PC-3 (cell line): ENCODE measurements around the gene KRT40. TPM values are rescaled to one million over a fixed set of nuclear protein-coding genes. Genes with fewer than 3 reads are reported as not detected.

Source experiments
- ATAC-seq: fragments of 200-7000 bp; cut with Tn5 transposase; 2 replicates; pipeline ENCODE4 v1.9.1; 2020; ENCODE audit warnings: mild to moderate bottlenecking, moderate library complexity
- BruUV-seq: library from RNA; stranded (reverse); fragments of 400-500 nt; replicated peaks from 2 replicates; lab custom pipeline; 2021; lab: Mats Ljungman, UMichigan
- CTCF ChIA-PET: fragments of 300-600 bp; sonication (Branson Sonifier 250); formaldehyde crosslinking; loops from one replicate; lab custom pipeline; 2022; ENCODE audit warnings: antibody characterized with exemption; lab: Charles Lee
- POLR2A ChIA-PET: fragments of 300-600 bp; sonication (Branson Sonifier 250); formaldehyde crosslinking; loops from one replicate; lab custom pipeline; 2022; ENCODE audit warnings: antibody characterized with exemption; ENCODE audit not compliant: unreplicated experiment; lab: Charles Lee
- DNase-seq: peaks from one replicate; pipeline ENCODE4 v3.0.0-alpha.2; 2015
- H2AFZ ChIP-seq: fragments of 300-600 bp; sonication (generic); 2 replicates; pipeline ENCODE4 v1.6.0; 2016; ENCODE audit warnings: antibody characterized with exemption, low read length
- H3F3A ChIP-seq: fragments of 300-600 bp; sonication (generic); one replicate; pipeline ENCODE4 v1.6.0; 2017; ENCODE audit warnings: antibody characterized with exemption, low read length, control low read depth, mild to moderate bottlenecking; ENCODE audit not compliant: unreplicated experiment
- H3K27ac ChIP-seq: fragments of 300-600 bp; sonication (generic); 2 replicates; pipeline ENCODE4 v1.5.1; 2016; ENCODE audit warnings: mild to moderate bottlenecking, low read length
- H3K27me3 ChIP-seq: fragments of 300-600 bp; sonication (generic); 2 replicates; pipeline ENCODE4 v1.6.1; 2016; ENCODE audit warnings: low read length, mixed read lengths
- H3K36me3 ChIP-seq: fragments of 300-600 bp; sonication (generic); 2 replicates; pipeline ENCODE4 v1.6.1; 2016; ENCODE audit warnings: low read depth, mixed run types, low read length, mixed read lengths
- H3K4me1 ChIP-seq: fragments of 300-600 bp; sonication (generic); 2 replicates; pipeline ENCODE4 v1.5.1; 2016; ENCODE audit warnings: low read length; ENCODE audit not compliant: insufficient read depth
- H3K4me2 ChIP-seq: fragments of 300-600 bp; sonication (generic); 2 replicates; pipeline ENCODE4 v1.6.0; 2016; ENCODE audit warnings: low read length
- H3K4me3 ChIP-seq: fragments of 300-600 bp; sonication (generic); 2 replicates; pipeline ENCODE4 v1.5.1; 2016; ENCODE audit warnings: mild to moderate bottlenecking, low read length, mixed read lengths
- H3K79me2 ChIP-seq: fragments of 300-600 bp; sonication (generic); 2 replicates; pipeline ENCODE4 v1.6.1; 2017; ENCODE audit warnings: low read length, mixed read lengths
- H3K9ac ChIP-seq: fragments of 300-600 bp; sonication (generic); 2 replicates; pipeline ENCODE4 v1.6.0; 2016; ENCODE audit warnings: mild to moderate bottlenecking, low read length
- H3K9me2 ChIP-seq: fragments of 300-600 bp; sonication (generic); replicated peaks from 2 replicates; pipeline ENCODE4 v1.6.1; 2016; ENCODE audit warnings: mixed run types, low read length, mixed read lengths
- H3K9me3 ChIP-seq: fragments of 300-600 bp; sonication (generic); 2 replicates; pipeline ENCODE4 v1.6.1; 2016; ENCODE audit warnings: low read length, mixed read lengths
- H4K20me1 ChIP-seq: fragments of 300-600 bp; sonication (generic); 2 replicates; pipeline ENCODE4 v1.6.1; 2016; ENCODE audit warnings: low read length, mixed read lengths
- CTCF ChIP-seq: fragments of 300-600 bp; sonication (generic); conservative IDR thresholded peaks from 2 replicates; pipeline ENCODE4 v1.5.1; 2017; ENCODE audit warnings: antibody characterized with exemption, low read depth, mild to moderate bottlenecking, low read length
- EZH2 ChIP-seq: fragments of 300-600 bp; sonication (generic); IDR thresholded peaks from one replicate; pipeline ENCODE4 v1.6.1; 2017; ENCODE audit warnings: antibody characterized with exemption, mild to moderate bottlenecking, low read length; ENCODE audit not compliant: unreplicated experiment
- EZH2phosphoT487 ChIP-seq: fragments of 300-600 bp; sonication (generic); IDR thresholded peaks from 2 replicates; pipeline ENCODE4 v1.6.1; 2018; ENCODE audit warnings: mild to moderate bottlenecking, antibody characterized with exemption, low read length, borderline replicate concordance
- intact Hi-C: fragments of 100-400 bp; cut with micrococcal nuclease; formaldehyde crosslinking; loops from 2 replicates; pipeline ENCODE4 v1.9.0; 2023
- total RNA-seq: library from RNA; depleted of rRNA; stranded (reverse); fragments of >200 nt; gene quantifications from 2 replicates; pipeline ENCODE4 v1.2.3, GENCODE V29; 2014

KRT40 gene
- total RNA-seq, 1 experiment from 2014 or later, result not detected

GRCh38 chr17:41019415-41019814, 35.3 kb upstream of the KRT40 start:
- Histone ChIP-seq H3K4me1 (peaks cover 4% of the 10 kb centered on the region), H3K9me3 (no peaks in the 10 kb centered on the region), H3K79me2 (no peaks in the 10 kb centered on the region), H3K9me2 (no peaks in the 10 kb centered on the region), H3K4me3 (no peak overlapping the region), H3K27me3 (no peaks in the 10 kb centered on the region), H3K36me3 (no peaks in the 10 kb centered on the region), H3K27ac (no peak overlapping the region), H3K9ac (no peak overlapping the region), H3K4me2 (no peak overlapping the region), H2AFZ (no peak overlapping the region), H3F3A (no peaks in the 10 kb centered on the region), H4K20me1 (no peaks in the 10 kb centered on the region)
- no peak for DNase-seq
- no peak for ATAC-seq
- ChIA-PET CTCF (no interaction called here), POLR2A (no interaction called here)
- no TSS peak for BruUV-seq
- intact Hi-C loops, result no loop called here
- TF ChIP-seq EZH2 (no peak), EZH2phosphoT487 (no peak), CTCF (no peak)

GRCh38 chr17:41018541-41018940, 34.4 kb upstream of the KRT40 start:
- no peak overlapping the region for H3K9ac ChIP-seq
- no peaks in the 10 kb centered on the region for H4K20me1 ChIP-seq
- H3K9me2 ChIP-seq, result no peaks in the 10 kb centered on the region
- no peak overlapping the region for H2AFZ ChIP-seq
- no peak overlapping the region for H3K4me2 ChIP-seq
- H3F3A ChIP-seq, result no peaks in the 10 kb centered on the region
- peaks cover 12% of the 10 kb centered on the region for H3K4me1 ChIP-seq
- no peaks in the 10 kb centered on the region for H3K79me2 ChIP-seq
- ChIA-PET CTCF (no interaction called here), POLR2A (no interaction called here)
- no peak overlapping the region for H3K27ac ChIP-seq
- no peaks in the 10 kb centered on the region for H3K27me3 ChIP-seq
- no peak overlapping the region for H3K4me3 ChIP-seq
- no TSS peak for BruUV-seq
- H3K36me3 ChIP-seq, result no peaks in the 10 kb centered on the region
- DNase-seq (no peak), ATAC-seq (no peak)
- H3K9me3 ChIP-seq, result no peaks in the 10 kb centered on the region
- no peak for TF ChIP-seq EZH2phosphoT487
- no peak for TF ChIP-seq EZH2
- no peak for TF ChIP-seq CTCF
- intact Hi-C loops, result no loop called here

- no peaks in the 10 kb centered on the region for H4K20me1 ChIP-seq
- no peaks in the 10 kb centered on the region for H3F3A ChIP-seq
- TF ChIP-seq CTCF (no peak), EZH2 (no peak), EZH2phosphoT487 (no peak)
- no peak overlapping the region for H3K4me3 ChIP-seq
- no TSS peak for BruUV-seq
- ChIA-PET CTCF (no interaction called here), POLR2A (no interaction called here)
- no peak overlapping the region for H3K4me2 ChIP-seq
- DNase-seq (no peak), ATAC-seq (no peak)
- H3K4me1 ChIP-seq, result peaks cover 26% of the 10 kb centered on the region
- H3K27ac ChIP-seq, result no peak overlapping the region
- intact Hi-C loops, result no loop called here
- no peaks in the 10 kb centered on the region for H3K9me2 ChIP-seq
- no peaks in the 10 kb centered on the region for H3K27me3 ChIP-seq
- no peak overlapping the region for H3K9ac ChIP-seq
- H2AFZ ChIP-seq, result no peak overlapping the region
- H3K9me3 ChIP-seq, result no peaks in the 10 kb centered on the region
- H3K36me3 ChIP-seq, result no peaks in the 10 kb centered on the region
- no peaks in the 10 kb centered on the region for H3K79me2 ChIP-seq
Observed at GRCh38 chr17:41016578-41017215, 32.6 kb upstream of the KRT40 start.
